Measurements from ENCODE around the gene TLE5.

GRCh38 chr19:3019211-3019854 lies 43.0 kb downstream of the TLE5 start:
- TF ChIP-seq CTCF (conservative IDR thresholded peaks at IDR 0.05; ENCODE audit: low read depth, low read length) (no peak), POLR2A (IDR thresholded peaks at IDR 0.05; ENCODE audit: low read depth, low read length) (no peak), BHLHE40 (IDR thresholded peaks at IDR 0.05; ENCODE audit: low read depth, low read length) (no peak), MXI1 (IDR thresholded peaks at IDR 0.05; ENCODE audit: borderline replicate concordance, low read depth, low read length) (no peak)

Data from IMR-90 (cell line).